HG03103 (cell line): ENCODE results near the gene CYP2D6.
"Not testable (repeated sequence)": the region's sequence is repeated elsewhere in the genome, so short reads cannot be mapped to it uniquely, and the experiment has no call there.

Experiments
- ATAC-seq: cut with Tn5 transposase; IDR thresholded peaks from one replicate; pipeline ENCODE4 v1.9.1; 2021; ENCODE audit warnings: low read depth; ENCODE audit not compliant: unreplicated experiment

Gene CYP2D6

GRCh38 chr22:42130639-42131431 lies at the start of gene CYP2D6:
Gene CYP2D6 (minus strand): TSS chr22:42130810. CDS start chr22:42130791, 19 bp downstream.
- ATAC-seq = not testable (repeated sequence)

GRCh38 chr22:42179616-42180015 lies 49.0 kb upstream of the CYP2D6 start:
- ATAC-seq = no peak

- no peak for ATAC-seq
Observed at GRCh38 chr22:42178910-42179519, 48.4 kb upstream of the CYP2D6 start.

GRCh38 chr22:42177891-42178336 lies 47.3 kb upstream of the CYP2D6 start:
- no peak for ATAC-seq

- ATAC-seq = no peak
Observed at GRCh38 chr22:42176255-42176915, 45.8 kb upstream of the CYP2D6 start.

- no peak for ATAC-seq
Observed at GRCh38 chr22:42174062-42174461, 43.5 kb upstream of the CYP2D6 start.

GRCh38 chr22:42173183-42173926 lies 42.7 kb upstream of the CYP2D6 start:
- ATAC-seq = no peak

GRCh38 chr22:42172773-42173172 lies 42.2 kb upstream of the CYP2D6 start:
- ATAC-seq = no peak

GRCh38 chr22:42171946-42172719 lies 41.5 kb upstream of the CYP2D6 start:
- ATAC-seq = no peak

- no peak for ATAC-seq
Observed at GRCh38 chr22:42171417-42171816, 40.8 kb upstream of the CYP2D6 start.

GRCh38 chr22:42170946-42171345 lies 40.3 kb upstream of the CYP2D6 start:
- no peak for ATAC-seq

GRCh38 chr22:42169055-42169469 lies 38.5 kb upstream of the CYP2D6 start:
- no peak for ATAC-seq

GRCh38 chr22:42168476-42168875 lies 37.9 kb upstream of the CYP2D6 start:
- no peak for ATAC-seq

- ATAC-seq = no peak
Observed at GRCh38 chr22:42167066-42167465, 36.5 kb upstream of the CYP2D6 start.

GRCh38 chr22:42164901-42165300 lies 34.3 kb upstream of the CYP2D6 start:
- ATAC-seq = no peak

- ATAC-seq = no peak
Observed at GRCh38 chr22:42163515-42163914, 32.9 kb upstream of the CYP2D6 start.

GRCh38 chr22:42162728-42163489 lies 32.3 kb upstream of the CYP2D6 start:
- no peak for ATAC-seq

- no peak for ATAC-seq
Observed at GRCh38 chr22:42160830-42161696, 30.5 kb upstream of the CYP2D6 start.
